COLO668 (cell line): ENCODE data around the gene AOAH.
A peak's percentile ranks its signal among the peaks of the same experiment; 100 is the strongest.
"Not testable (repeated sequence)": the region's sequence is repeated elsewhere in the genome, so short reads cannot be mapped to it uniquely, and the experiment has no call there.

ENCODE experiments used
- DNase-seq: peaks from one replicate; lab custom pipeline; 2025; ENCODE audit not compliant: unreplicated experiment; lab: John Stamatoyannopoulos, UW

AOAH gene

GRCh38 chr7:36659638-36660341 is 64.5 kb downstream of the AOAH start:
- DNase-seq: no peak

DNA sequence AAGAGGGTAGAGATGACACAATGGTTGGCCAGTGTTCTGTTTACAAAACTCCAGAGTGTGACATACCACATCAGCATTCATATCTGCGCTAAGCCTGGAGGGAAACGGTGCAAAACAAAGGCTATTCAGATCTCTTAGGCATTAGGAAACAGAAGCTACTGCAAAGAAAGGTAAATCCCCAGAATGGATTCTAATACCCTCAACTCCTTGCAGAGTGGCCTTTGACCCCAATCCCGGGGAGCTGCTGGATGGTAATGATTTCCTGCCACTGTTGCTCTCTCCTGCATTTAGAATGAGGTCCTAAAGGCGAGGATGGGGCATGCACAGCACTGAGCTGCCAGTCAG is 65.2 kb downstream of the AOAH start:
- DNase-seq: peak; percentile 50

DNA sequence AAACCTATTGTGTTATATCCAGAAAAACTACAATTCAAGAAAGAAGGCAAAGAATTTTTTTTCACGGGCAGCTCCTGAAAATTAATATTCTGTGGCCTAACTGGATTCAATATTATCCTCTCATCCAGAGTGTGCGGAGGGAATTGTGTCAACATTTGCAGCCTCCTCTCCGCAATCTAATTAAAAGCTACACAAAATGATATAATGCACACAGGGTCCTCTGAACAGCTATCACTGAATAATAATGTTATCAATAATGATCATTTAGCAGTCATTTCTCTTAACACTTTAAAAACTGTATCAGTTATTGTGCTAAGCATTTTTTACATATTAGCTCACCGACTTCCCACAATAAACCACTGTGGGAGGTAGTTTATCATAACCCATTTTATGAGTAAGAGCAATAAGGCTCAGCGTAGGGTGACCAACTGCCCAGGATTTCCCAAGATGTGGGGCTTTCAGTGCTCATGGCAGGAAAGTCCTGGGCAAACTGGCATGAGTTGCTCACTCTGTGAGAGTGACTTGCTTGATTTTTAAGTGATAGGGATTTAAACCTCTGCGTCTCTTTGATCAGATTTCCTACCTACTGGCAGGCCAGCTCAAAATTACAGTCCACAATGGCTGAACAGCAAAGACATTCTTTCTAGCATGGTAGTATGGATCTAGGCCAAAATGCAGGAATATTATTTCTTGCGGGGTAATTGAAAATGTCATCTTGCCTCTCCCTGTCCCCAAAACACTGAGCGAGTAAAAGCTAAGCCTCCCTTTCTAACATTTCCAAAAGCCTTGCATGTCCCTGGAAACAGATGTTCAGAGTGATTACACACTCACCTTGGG is 65.7 kb downstream of the AOAH start:
- no peak for DNase-seq

GRCh38 chr7:36657036-36657660 is 67.1 kb downstream of the AOAH start:
- no peak for DNase-seq

DNA sequence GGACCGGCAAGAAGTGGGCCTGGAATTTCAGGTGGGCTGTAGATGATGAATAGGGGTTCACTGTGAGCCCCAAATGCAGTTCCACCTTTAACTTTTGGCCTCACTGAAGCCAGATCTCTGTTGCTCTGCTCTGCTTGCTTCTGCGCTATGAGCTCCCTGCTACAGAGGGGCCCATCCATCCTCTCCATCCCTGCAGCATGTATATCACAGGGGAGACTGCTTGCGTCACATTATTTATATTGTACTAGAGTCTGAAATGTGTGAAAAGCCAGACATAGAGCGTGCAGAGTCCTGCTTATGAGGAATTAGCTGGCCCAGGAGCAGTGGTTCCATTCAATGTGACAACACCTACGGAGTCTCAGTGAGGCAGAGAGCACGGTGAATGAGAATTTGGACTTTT is 69.9 kb downstream of the AOAH start:
- no peak for DNase-seq

GRCh38 chr7:36653663-36654355 is 70.5 kb downstream of the AOAH start:
- DNase-seq: no peak

GRCh38 chr7:36653008-36653662 is 71.2 kb downstream of the AOAH start:
- DNase-seq: no peak

GRCh38 chr7:36652431-36652830 is 71.9 kb downstream of the AOAH start:
- no peak for DNase-seq

DNA sequence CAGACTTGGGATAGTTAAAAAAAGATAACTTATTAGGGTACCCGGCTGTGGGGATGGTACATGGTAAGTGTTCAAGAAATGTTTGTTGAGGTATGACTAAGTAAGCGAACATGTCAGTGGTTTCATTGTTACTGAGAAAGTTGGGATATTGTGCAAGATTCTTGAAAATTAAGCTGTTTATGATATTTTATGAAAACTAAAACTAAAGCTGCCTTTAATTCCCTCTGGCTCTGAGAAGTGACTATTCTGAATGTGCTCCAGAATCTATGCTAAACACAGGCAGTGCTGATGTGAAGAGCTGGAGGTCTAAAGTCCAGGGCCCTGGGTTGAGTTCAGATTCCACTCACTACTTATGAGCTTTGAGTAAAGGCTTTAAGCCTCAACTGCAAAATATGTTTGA is 72.9 kb downstream of the AOAH start:
- no peak for DNase-seq

GRCh38 chr7:36650766-36651312 is 73.5 kb downstream of the AOAH start:
- no peak for DNase-seq

DNA sequence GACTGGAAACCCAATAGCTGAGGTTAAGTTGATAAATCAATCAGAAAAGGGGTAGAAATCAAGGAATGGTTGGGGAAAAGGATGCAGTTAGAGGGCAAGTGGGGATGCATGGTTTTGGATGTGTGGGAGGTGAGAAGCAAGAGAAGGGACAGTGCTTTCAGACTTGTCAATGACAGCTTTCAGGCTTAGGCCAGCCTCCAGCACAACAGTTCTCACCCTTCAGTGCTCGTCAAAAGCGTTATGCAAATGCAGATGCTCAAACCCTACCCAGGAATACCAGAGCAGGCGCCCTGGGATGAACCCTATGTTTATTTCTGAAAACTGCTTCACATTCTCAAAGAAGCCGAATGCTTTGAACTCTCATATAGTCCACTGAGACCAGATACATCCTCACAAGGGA is 74.0 kb downstream of the AOAH start:
- no peak for DNase-seq

DNA sequence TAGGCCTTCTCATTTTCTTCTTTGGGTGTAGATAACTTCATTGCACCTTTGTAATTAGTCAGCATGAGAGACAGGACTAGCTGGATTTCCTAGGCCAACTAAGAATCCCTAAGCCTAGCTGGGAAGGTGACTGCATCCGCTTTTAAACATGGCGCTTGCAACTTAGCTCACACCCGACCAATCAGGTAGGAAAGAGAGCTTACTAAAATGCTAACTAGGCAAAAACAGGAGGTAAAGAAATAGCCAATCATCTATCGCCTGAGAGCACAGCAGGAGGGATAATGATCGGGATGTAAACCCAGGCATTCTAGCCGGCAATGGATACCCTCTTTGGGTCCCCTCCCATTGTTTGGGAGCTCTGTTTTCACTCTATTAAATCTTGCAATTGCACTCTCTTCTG is 75.0 kb downstream of the AOAH start:
- DNase-seq: not testable (repeated sequence)

DNA sequence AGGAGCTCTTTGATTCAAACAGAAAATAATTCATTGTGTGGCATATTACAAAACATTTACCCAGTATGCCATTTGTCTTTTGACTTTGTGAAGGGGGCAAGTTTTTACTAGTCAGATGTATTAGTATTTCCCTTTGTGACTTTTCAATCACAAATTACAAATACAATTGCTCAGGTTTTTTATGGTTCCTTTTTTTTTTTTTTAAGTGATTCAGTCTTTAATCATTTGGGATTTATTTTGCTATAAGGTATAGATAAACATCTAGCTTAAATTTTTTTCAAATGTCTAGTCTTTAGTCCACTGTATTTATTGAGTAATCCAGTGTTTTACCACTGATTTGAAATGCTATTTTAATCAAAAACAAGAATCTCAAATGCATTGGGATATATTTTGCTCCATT is 75.9 kb downstream of the AOAH start:
- no peak for DNase-seq

- no peak for DNase-seq
Measured at GRCh38 chr7:36644625-36645422, 79.5 kb downstream of the AOAH start.

GRCh38 chr7:36642414-36642813 is 81.9 kb downstream of the AOAH start:
- DNase-seq: no peak

GRCh38 chr7:36642010-36642409 is 82.3 kb downstream of the AOAH start:
- DNase-seq: no peak

GRCh38 chr7:36640682-36641081 is 83.6 kb downstream of the AOAH start:
- DNase-seq: no peak

DNA sequence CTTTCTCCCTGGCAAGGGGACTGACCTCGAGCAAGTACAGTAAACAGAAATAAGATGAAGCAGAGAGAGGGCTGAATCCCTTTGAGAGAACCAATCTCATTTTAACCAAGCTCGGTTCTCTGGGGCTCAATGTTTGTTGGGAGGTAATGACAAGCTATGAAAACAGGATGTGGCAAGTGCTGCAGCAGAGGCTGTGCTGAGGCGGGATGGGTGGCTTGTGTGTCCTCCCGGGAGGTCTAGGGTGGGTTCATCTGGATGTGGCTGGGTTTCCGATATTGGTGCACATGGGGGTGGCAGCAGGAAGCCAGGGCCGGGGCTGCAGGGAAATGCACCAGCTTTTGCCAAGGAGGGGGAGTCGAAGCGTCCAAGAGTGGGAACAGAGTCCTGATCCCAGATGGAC is 84.5 kb downstream of the AOAH start:
- DNase-seq: no peak

DNA sequence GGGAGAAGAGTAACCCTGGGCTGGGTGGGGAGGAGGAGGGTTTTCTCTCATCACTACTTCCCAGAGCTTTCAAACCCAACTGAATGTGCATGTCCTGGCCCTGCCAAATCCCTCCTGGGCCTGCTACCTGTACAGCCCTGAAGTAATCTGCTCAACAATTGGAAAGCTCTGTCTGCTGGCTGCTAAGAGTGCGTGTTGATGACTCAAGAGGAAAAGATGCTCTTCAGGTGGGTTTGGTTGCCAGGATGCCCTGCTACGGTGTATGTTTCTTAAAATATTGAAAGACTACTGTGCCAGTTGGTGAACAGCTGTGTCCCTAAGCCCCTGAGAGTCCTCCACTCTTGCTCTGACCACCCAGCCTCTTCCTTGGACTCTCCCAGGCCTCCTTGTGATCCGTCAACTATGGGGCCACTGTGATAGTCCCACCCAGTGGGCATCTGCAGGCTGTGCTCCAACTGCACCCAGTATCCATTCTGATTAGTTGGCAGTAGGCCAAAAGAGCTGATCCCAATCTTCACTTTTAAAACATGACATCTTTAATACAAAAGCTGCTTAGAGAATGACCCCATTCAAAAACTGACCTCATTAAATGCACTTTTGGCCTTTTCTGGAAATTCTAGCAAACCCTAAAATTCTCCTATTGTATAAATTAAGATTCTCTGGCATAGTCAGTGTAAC is 85.6 kb downstream of the AOAH start:
- no peak for DNase-seq
